ENCODE results near the gene ADAMTSL2.

Gene ADAMTSL2

DNA sequence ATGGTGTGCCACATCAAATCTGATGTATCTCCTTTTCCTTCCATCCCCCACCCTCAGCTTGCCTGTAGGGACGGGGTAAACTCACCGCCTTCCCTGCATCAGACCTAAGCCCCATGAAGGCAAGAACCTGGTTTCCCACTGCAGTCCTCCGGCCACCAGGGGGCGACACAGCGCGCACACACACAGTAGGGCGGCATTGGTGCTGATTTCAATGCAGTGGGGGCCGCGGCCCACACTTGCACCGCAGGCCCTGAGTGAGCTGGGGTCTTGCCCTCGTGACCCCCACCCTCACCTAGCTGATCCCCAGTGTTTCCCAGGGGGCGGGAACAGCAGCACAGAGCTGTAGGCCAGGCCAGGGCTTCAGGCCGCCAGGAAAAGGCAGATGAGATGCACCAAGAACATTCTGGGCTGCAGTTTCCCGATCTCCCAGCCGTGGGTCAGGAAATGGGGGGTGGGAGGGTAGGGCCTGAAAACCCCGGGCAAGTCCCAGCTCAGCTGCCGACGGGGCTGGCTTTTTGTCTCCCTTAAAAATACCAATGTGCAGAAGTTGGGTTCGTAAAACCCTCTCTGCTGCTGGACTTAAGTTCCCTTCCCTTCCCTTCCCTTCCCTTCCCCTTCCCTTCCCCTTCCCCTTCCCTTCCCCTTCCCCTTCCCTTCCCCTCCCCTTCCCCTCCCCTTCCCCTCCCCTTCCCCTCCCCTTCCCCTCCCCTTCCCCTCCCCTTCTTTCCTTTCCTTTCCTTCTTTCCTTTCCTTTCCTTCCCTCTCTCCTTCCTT, 55.1 kb downstream of the ADAMTSL2 start:
- TF ChIP-seq, protein P1, sequence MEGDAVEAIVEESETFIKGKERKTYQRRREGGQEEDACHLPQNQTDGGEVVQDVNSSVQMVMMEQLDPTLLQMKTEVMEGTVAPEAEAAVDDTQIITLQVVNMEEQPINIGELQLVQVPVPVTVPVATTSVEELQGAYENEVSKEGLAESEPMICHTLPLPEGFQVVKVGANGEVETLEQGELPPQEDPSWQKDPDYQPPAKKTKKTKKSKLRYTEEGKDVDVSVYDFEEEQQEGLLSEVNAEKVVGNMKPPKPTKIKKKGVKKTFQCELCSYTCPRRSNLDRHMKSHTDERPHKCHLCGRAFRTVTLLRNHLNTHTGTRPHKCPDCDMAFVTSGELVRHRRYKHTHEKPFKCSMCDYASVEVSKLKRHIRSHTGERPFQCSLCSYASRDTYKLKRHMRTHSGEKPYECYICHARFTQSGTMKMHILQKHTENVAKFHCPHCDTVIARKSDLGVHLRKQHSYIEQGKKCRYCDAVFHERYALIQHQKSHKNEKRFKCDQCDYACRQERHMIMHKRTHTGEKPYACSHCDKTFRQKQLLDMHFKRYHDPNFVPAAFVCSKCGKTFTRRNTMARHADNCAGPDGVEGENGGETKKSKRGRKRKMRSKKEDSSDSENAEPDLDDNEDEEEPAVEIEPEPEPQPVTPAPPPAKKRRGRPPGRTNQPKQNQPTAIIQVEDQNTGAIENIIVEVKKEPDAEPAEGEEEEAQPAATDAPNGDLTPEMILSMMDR (IDR thresholded peaks at IDR 0.05): peak; percentile 75

DNA sequence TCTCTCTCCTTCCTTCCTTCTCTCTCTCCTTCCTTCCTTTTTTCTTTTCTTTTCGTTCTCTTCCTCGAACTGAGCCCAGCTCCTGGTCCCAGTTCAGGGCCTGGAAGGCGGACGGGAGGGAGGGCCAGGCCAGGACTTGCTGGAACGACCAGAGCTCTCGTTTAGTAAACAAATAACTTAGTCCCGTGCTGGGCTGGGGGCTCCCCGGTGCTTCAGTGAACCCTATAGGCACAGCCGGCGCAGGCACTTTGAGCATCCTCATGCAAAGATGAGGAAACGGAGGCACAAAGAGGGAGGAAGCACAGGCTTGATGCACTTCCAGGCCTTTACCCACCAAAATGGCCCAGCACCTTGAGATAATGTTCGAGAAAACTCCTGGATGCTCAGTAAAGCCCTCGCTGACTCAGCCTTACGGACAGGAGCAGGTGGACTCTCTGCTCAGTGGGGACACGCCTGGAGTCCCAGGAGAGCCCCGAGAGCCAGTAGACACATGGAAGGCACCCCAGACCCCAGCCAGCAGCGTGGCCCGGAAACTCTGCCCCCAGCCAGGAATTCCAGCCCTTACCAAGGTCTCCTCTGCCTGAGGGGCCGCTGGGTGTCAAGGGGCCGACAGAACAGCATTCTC, 55.8 kb downstream of the ADAMTSL2 start:
- TF ChIP-seq, protein P1 (IDR thresholded peaks at IDR 0.05): no peak

DNA sequence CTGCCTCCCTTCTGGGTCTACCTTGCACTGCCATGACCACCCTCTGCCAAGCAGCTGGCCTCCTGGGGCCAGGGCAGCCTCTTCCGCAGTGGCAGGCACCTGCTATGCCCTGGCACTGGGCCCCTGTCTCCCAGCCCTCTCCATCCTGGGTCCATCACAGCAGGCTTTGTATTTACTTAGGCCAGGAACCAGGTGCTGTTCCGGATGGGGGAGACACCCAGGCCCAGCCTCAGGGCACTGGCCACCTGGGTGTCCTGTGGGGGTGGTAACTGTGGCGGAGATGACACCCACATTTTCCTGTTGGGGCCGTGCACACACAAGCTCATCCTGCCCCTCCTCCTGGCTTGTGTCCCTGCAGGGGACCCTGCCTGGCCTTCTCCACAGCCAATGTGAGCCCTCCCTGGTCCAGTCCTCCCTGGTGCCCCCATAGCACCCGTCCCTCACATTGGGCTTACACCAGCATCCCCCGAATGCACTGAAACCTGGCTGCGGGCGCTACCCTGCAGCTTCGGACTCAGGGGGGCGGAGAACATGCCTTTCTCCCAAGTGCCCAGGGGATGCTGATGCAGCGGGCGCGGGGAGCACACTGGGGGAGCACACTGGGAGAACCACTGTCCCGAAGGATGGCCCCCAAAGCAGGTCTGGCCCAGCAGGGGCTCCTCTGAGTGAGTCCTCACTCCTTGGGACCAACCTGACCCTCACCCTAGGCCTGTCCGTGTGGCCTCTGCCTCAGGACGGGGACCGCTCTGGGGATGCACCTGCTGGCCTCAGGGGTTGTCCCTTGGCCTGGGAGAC, 56.8 kb downstream of the ADAMTSL2 start:
- TF ChIP-seq, protein P1 (IDR thresholded peaks at IDR 0.05): no peak

DNA sequence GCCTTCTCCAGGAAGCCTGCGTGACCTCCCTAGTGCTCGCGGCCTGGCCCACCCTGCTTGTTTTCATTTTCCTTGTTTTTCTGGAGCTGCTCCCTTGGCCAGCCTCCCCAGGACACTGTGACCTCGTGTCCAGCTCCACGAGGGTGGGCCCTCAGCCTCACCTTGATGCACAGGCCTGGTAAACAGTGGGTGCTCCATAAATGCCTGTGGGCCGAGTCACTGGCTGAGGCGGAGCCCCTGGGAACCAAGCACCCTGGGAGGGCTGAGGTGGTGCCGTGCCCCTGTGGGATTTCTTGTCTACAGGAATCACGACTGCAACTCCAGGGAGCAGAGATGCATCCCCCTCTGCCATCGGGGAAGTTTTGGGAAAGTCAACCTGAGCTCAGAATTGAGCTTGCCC, 57.5 kb downstream of the ADAMTSL2 start:
- TF ChIP-seq, protein P1 (IDR thresholded peaks at IDR 0.05): no peak

DNA sequence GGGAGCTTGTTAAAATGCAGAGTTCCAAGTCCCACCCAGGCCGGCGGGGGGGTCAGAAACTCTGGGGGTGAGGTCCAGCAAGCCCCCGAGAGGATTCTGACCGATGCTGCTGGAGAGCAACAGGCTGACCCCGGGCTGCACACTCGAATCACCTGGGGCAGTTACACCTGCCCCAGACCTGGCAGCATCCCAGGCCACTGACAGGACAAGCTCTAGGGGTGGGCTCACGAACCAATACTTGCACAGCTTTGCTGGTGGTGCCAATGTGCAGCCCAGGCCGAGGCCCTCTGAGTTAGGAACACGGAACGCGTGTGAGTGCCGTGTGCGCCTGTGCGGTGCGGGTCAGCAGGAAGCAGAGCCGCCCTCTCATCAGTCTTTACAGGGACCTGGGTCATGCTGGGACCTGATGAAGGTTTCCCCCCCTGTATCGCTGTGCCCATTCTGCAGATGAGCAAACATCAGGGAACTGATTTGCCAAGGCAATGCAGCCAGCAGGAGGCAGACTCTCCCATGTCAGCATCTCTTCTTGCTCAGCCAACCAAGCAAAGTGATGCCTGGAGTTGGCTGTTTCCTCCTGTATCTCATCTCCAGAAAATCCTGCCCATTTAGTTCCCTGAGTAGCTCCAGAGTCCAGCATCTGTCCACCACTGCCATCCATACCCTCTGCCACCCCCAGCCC, 58.4 kb downstream of the ADAMTSL2 start:
- TF ChIP-seq, protein P1 (IDR thresholded peaks at IDR 0.05): peak; percentile 38; the same call in 1 of the 2 replicates

DNA sequence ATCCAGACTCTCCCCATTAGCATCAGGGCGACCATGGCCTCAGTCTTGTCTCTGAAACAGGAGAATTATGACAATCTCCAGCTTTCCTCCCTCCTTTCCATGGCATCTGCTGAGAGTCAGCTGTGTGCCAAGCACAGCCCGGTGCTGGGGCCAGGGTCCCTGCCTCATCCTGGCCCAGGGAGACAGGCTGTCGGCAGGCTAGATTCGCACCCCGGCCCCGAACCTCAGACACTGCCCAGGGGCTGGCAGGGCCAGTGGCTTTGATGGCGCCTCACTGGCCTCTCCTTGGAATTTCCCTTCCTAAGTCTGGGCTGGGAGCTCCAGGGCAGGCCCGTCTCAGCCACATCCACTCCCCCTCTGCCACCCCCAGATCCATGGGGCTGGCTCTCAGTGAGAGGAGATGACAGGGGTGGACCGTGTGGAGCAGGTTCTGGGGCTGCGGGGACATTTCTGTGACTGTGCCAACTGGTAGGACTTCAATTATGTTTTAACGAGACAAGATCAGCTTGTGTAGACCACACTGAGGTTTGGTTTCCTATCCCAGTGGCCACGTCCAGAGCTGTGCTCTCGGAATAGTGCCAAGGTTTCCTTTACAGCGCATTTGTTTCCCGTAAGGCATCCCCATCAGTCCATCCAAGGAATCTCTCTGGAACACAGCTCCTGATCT, 59.2 kb downstream of the ADAMTSL2 start:
- TF ChIP-seq, protein P1 (IDR thresholded peaks at IDR 0.05): no peak

DNA sequence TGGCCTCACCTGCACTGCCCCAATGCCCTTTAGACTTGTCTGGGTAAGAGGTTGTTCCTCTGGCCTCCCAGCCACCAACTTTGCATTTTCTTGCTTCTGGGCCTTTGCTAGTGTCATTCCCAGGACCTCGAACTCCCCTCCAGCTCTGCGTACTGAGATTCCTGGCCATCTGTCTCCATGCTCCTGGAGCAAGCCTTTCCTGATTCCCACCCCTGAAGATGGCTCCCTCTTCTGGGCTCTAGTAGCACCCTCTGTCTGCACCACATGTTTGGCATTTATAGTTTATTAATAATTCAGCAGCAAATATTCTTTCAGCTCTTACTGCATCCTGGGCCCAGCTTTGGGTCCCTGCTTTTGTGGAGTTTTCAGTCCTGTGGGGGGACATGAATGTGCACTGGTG, 59.8 kb downstream of the ADAMTSL2 start:
- TF ChIP-seq, protein P1 (IDR thresholded peaks at IDR 0.05): no peak
